GM19468 (cell line): ENCODE measurements around the gene ABI1.
A peak's percentile ranks its signal among the peaks of the same experiment; 100 is the strongest.
"Not testable (repeated sequence)": the region's sequence is repeated elsewhere in the genome, so short reads cannot be mapped to it uniquely, and the experiment has no call there.

Experiments used
- ATAC-seq: cut with Tn5 transposase; IDR thresholded peaks from one replicate; pipeline ENCODE4 v1.9.1; 2021; ENCODE audit warnings: mild to moderate bottlenecking, moderate library complexity, moderate number of reproducible peaks; ENCODE audit not compliant: unreplicated experiment; ENCODE audit errors: extremely low read depth

The ABI1 gene

GRCh38 chr10:26860443-26861204 lies at the start of gene ABI1:
ABI1 (minus strand) TSS chr10:26860958; CDS start chr10:26860863, 95 bp downstream.
- ATAC-seq, result peak; percentile 53

GRCh38 chr10:26909753-26910152 lies 49.0 kb upstream of the ABI1 start:
- ATAC-seq, result no peak

- ATAC-seq, result not testable (repeated sequence)
Measured at GRCh38 chr10:26905253-26905781, 44.6 kb upstream of the ABI1 start.

- no peak for ATAC-seq
Measured at GRCh38 chr10:26903431-26904217, 42.9 kb upstream of the ABI1 start.

- ATAC-seq, result not testable (repeated sequence)
Measured at GRCh38 chr10:26892306-26892923, 31.7 kb upstream of the ABI1 start.

- ATAC-seq, result no peak
Measured at GRCh38 chr10:26890956-26891355, 30.2 kb upstream of the ABI1 start.

GRCh38 chr10:26887611-26888215 lies 27.0 kb upstream of the ABI1 start:
- ATAC-seq, result no peak

GRCh38 chr10:26881600-26882331 lies 21.0 kb upstream of the ABI1 start:
- peak; percentile 46 for ATAC-seq

- ATAC-seq, result no peak
Measured at GRCh38 chr10:26879744-26880143, 19.0 kb upstream of the ABI1 start.

- no peak for ATAC-seq
Measured at GRCh38 chr10:26870766-26871165, 10.0 kb upstream of the ABI1 start.

- ATAC-seq, result no peak
Measured at GRCh38 chr10:26869528-26869927, 8.8 kb upstream of the ABI1 start.

- ATAC-seq, result no peak
Measured at GRCh38 chr10:26863351-26864076, 2.8 kb upstream of the ABI1 start.

- no peak for ATAC-seq
Measured at GRCh38 chr10:26861205-26861998, 644 bp upstream of the ABI1 start.

- no peak for ATAC-seq
Measured at GRCh38 chr10:26860102-26860442, 686 bp downstream of the ABI1 start.

GRCh38 chr10:26859241-26860101 lies 1.3 kb downstream of the ABI1 start:
- no peak for ATAC-seq

- ATAC-seq, result no peak
Measured at GRCh38 chr10:26858707-26859034, 2.1 kb downstream of the ABI1 start.

- peak; percentile 10 for ATAC-seq
Measured at GRCh38 chr10:26857991-26858706, 2.6 kb downstream of the ABI1 start.
